NCI-H774 (cell line): Measurements from ENCODE around the gene WNK1.
"Not testable (repeated sequence)": the region's sequence is repeated elsewhere in the genome, so short reads cannot be mapped to it uniquely, and the experiment has no call there.

Experiments used
- DNase-seq: peaks from one replicate; lab custom pipeline; 2025; lab: John Stamatoyannopoulos, UW

WNK1 gene

DNA sequence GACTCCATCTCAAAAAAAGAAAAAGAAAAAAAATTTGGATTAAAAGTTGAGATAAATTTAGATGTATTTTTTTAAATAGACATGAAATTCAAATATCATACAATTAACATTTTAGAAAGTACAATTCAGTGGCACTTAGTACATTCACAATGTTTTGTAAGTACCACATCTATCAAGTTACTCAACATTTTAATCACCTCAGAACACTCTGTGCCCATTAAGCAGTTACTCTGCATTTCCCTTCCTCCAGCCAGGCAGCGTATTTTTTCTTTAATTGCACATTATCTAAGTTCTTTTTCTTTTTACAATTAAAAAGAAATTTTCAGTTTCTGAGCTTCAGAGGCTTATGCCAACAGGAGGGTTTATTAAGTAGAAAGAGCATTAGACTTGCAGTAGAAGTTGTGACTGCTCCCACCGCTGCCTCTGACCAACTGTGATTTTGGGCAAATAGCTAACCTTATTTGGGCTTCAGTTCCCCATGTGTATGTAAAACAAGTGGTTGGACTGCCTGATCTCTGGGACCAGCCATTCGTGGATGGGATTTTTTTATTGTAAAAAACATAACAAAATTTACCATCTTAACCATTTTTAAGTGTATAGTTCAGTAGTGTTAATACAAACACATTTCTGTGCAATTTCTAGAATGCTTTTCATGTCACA, 65.7 kb downstream of the WNK1 start:
- no peak for DNase-seq

DNA sequence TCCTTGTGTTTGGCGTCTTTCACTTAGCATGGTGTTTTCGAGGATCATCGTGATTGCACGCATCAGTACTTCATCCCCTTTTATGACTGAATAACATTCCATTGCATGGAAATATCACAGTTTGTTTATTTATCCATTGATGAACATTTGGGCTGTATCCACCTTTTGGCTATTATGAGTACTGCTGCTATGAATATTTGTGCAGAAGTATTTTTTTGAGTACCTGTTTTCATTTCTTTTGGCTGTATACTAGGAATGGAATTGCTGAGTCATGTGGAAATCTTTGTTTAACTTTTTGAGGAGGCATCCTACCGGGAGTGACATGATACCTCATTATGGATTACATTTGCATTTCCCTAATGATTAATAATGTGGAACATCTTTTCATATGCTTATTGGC, 66.4 kb downstream of the WNK1 start:
- DNase-seq: no peak

DNA sequence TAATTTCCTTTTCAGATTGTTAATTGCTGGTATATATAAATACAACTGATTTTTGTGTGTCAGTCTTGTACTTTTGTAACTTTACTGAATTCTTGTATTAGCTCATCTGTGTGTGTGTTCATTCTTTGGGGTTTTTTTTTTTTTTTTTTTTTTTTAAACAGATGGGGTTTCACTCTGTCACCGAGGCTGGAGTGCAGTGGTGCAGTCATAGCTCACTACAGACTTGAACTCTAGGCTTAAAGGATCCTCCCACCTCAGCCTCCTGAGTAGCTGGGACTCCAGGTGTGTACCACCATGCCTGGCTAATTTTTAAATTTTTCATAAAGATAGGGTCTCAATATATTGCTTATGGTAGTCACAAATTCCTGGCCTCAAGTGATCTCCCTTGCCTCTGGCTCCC, 68.0 kb downstream of the WNK1 start:
- DNase-seq: no peak

DNA sequence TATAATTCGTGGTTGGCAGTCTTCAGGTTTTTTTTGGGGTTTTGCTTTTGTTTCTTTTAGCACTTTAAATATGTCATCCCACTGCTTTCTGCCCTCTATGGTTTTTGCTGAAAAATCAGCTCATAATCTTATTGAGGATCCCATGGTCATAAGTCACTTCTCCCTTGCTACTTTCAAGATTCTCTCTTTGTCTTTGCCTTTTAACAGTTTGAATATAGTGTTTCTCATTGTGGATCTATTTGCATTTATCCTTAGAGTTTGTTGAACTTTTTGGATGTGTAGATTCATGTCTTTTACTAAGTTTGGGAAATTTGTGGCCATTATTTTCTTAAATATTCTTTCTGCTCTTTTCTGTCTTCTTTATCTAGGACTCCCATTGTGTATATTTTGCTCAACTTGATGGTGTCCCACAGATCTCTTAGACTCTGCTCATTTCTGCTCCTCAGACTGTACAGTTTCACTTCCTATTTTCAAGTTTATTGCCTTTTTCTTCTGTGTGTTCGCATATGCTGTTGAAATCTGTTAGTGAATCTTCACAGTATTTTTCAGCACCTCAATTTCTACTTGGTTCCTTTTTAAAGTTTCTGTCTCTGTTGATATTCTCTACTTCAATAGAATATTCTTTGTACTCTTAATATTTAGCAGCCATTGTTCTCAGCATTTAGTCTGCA, 70.8 kb downstream of the WNK1 start:
- no peak for DNase-seq

DNA sequence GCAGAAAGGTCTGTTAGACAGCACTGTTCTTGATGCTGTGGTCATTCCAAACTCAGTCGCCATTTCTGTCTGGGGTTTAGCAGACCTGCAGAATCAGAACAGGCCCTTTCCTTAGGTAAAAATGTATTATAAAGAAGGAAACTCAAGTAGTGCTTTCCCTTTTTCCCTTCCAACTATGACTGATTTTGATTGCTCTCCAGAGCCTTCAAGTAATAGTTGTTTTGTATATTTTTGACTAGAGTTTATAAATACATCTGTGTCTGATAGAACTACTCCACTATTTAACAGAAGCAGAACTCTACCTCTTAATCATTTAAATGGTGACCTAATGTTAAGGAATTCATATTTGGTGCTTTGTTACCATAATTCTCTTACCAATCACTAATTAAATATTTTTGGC, 74.0 kb downstream of the WNK1 start:
- DNase-seq: no peak

DNA sequence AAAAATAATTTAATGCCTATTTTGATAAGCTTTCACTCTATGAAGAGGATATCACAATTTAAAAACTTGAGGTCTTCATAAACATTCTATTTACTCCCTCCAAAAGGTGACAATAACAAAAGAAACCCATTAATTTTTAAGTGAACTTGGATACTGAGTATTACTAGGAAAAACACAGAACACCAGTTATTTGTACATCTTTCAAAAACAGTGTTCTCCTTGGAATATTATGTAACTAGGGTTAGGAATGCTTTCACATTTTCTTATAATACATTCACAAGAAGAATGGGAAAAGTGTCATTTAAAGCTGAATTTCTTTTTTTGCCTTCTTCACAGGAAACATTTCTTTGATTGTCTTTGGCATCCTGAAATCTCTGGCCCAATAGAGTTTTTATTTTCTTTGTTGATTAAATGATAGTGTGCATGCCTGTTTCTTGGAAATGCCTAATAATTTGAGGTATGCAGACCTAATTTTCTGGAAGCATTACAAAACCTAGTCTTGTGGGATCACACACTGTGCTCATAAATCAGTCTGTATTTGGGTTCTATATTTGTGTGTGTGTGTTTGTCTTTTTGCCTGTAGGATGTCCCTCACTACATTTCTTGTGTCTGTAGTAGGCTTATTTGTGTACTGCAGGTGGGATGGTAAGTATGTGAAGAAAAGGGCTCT, 76.5 kb downstream of the WNK1 start:
- no peak for DNase-seq

DNA sequence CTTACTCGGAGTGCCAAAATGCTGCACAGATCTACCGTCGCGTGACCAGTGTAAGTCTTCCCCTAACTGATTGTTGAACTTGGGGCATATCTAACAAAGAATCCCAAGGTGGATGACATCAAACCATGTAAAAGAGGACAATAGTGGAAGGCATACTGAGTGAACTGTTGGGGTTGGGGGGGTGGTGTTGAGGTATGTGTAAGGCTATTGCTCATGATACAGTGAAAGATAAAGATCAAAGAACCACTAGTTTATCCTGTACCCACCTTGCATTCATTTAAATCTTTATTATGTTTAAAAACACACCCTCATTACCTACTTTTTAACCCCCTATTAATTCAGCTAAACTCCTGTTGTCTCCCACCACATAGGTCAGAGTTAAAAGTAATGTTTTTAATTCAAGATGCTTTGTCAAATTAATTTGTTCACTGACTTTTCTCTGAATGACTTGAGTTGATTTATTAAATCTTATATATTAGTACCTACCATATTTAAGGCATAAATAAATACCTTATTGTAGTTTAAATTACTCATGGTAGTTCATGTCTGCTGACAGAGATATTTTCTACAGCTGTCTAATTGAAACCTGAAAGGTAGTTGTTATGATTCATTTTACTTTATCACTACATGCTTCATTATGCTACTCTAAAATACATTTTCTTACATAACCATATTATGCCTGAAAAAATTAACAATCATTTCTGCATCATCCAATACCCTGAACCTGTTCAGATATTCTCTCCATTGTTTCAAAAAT, 77.9 kb downstream of the WNK1 start:
- no peak for DNase-seq

DNA sequence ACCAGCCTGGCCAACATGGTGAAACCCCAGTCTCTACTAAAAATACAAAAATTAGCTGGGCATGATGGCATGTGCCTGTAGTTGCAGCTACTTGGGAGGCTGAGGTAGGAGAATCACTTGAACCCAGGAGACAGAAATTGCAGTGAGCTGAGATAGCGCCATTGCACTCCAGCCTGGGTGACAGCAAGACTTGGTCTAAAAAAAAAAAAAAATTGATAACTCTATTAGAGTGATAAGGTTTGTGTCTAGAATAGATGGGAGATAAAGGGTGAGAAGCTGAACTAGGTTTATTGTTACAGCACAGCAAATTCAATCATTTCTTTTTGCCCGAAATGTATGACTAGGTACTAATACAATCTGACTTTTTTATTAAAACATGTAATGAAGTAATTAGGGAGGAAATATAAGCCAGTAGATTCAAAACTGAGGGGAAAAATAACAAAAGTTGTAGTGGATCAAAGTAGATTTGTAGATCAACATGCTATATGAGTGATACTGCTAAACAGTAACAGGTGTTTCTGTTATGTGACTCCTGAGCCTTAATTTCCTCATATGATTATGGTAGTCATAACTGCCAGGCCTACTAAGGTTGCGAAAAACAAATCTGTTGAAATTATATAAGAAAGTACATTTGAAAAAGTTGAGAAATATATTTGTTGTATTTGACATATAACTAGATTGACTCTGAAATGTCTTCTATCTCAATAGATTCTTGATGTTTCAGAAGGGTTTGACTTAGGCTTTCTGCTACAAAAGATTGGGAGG, 83.6 kb downstream of the WNK1 start:
- DNase-seq: no peak

DNA sequence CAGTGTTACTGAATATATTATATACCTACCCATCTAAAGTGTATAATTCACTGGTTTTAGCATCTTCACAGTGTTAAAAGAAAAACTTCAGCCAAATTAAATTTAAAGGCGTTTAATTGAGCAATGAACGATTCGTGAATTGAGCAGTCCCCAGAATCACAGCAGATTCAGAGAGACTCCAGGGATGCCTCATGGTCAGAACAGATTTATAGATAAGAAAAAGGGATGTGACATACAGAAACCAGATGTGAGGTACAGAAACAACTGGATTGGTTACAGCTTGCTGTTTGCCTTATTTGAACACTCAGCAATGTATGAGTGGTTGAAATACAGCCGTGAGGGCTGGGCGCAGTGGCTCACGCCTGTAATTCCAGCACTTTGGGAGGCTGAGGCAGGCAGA, 84.6 kb downstream of the WNK1 start:
- DNase-seq: no peak

DNA sequence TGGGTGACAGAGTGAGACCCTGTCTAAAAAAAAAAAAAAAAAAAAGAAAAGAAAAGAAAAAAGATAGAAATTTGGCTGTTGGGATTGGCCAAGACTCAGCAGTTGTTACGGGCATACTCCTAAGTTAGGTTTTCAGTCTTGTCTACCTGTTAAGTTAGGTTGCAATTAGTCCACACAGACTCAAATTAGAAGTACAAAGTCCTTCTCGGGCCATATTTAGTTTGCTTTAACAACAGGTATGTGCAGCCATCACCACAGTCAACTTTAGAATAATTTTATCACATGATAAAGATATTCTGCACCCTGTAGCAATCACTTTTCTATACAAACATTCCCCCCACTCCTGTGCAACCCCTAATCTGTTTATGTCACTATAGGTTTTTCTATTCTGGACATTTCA, 85.2 kb downstream of the WNK1 start:
- no peak for DNase-seq

DNA sequence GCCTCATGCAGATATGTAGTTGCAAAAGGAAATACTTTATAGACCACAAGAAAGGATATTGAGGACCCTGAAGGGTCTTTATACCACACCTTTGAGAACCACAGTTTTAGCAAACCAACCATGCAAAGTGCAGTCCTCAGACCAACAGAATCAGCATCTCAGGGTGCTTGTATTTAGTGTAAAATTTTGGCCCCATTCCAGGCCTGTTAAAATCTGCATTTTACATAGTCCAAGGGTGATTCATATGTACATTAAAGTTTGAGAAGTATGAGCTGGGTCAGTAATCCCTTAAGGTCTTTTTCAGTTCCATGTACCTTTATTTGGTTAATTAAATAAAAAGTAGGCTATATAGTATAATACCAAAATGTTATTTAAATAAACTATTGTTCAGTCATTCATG, 91.2 kb downstream of the WNK1 start:
- DNase-seq: no peak

DNA sequence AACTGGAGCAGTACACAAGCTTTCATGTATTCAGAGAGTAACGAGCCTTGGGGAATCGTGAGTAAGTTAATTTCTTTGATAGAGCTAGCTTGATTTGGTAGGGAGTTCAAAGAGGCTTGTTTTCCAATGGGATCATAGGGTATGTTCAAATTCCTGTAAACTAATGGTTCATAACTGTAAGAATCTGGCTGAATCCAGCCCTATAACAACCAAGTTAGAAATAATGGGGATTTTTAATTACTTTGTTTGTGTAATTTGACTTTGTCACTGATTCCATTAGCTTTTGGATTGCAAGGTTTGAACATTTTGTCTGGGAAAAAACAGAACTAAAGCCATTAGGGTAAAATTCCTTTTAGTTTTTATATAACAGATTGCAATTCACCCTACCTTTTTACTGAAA, 94.0 kb downstream of the WNK1 start:
- no peak for DNase-seq

DNA sequence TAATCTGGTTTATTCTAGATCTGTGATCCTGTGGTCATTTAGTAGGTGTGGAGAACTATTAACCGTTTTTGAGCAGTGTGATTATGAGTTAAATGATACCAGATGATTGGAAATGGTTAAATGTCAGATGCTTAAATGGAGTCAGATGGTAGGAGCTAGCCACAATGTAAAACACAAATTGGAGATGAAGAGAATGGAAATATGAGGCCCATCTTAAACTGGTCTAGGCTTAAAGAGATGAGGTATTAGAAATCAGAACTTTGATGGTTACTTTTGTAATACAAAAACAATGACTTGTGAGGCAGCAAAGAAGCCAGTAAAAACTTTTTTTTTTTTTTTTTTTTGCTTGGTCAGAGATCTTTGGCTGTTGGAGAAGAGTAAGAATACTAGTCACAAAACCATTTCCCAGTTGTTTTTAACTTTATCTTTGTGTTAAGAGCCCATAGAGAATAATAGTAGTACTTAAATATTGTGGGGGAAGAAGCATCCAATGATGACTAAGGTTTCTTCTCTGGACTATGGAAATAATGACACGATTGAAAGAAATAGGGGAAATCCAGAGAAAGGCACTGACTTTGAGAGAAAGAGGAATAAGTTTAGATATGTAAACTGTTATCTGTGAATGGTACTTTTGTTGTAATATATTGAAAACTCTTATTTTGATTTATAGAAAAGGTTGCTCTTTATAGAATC, 95.9 kb downstream of the WNK1 start:
- no peak for DNase-seq

DNA sequence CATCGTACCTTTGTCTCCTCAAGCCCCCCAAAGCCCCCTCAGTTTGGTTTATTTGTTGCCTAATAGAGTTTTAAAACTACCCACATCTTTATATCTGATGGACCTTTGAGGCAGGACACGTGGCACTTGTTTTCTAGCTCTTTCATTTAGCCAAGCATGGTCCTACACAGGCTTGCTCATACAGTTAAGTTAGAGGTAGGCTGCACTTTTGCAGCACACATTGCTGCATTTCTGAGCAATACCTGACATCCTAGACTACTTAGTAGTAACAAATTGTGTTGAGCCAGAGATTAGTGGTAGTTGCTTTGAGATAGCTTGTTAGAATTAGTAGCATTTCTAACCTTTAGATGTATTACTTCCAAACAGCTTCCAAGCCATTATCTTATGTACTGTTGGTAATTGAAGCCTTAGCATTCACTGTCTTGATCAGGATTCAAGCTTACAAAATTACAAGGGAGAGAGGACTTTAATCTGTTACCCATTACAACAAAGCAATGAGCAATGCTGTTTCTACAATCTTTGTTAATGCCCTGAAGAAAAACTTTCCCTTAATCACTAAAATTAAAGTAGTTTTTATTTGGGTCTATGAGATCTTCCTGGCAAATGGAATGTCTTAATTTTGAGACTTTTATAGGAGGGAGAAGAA, 96.6 kb downstream of the WNK1 start:
- DNase-seq: no peak

DNA sequence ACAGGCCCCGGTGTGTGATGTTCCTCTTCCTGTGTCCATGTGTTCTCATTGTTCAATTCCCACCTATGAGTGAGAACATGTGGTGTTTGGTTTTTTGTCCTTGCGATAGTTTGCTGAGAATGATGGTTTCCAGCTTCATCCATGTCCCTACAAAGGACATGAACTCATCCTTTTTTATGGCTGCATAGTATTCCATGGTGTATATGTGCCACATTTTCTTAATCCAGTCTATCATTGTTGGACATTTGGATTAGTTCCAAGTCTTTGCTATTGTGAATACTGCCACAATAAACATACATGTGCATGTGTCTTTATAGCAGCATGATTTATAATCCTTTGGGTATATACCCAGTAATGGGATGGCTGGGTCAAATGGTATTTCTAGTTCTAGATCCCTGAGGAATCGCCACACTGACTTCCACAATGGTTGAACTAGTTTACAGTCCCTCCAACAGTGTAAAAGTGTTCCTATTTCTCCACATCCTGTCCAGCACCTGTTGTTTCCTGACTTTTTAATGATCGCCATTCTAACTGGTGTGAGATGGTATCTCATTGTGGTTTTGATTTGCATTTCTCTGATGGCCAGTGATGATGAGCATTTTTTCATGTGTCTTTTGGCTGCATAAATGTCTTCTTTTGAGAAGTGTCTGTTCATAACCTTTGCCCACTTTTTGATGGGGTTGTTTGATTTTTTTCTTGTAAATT, 97.5 kb downstream of the WNK1 start:
- DNase-seq: not testable (repeated sequence)

DNA sequence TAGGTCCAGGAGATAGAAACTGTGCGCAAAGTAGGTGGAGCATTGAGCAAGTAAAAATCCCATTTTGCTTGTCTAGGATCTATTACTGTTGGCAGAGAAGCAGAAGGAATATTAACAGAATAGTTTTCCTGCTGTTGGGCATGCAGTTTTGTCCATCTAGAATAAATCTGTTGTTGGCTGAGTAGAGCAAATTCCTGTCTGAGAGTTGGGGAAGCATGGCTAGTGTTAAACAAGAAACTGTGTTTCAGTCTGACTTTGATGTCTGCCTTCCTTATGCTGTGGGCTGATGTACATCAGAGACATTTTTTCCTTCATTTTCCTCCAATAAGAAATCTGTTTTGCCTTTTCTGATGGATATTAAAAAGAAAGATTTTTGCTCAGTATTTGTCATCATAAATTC, 99.0 kb downstream of the WNK1 start:
- no peak for DNase-seq

DNA sequence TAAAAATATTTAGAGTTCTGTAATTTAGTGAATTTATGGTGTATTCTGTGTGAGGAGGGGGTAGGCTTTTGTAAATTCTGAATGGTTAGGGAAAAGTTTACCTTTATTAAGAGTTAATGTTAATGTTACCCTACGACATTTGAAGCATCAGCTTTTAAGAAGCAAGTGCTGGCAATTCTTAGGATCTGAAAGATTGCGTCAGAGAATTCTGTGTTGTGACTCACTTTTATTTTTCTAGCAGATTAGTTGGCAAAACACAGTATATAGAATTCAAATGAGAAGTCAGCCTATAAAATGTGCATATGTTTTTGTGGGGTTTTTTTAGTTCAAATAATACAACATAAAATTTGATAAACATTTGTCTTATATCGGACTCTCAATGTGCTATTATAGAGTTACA, 99.5 kb downstream of the WNK1 start:
- DNase-seq: no peak

DNA sequence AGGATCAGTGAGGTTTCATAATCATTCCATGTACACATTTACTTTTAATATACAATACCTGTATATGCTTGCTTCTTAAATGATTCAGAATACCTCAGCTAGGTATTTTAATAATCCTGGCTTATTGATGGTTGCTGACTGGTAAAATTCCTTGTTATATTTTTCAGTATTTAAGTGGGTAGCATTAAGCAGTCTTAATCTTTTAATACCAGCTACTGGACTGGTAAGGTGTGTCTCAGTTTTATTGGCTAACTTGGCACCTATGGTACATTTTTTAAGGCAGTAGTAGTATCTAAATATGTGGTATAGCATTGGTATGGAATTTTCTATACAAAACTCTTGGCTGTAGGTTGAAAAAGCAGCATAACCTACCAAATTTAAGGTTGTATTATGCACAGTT, 100.5 kb downstream of the WNK1 start:
- DNase-seq: no peak

DNA sequence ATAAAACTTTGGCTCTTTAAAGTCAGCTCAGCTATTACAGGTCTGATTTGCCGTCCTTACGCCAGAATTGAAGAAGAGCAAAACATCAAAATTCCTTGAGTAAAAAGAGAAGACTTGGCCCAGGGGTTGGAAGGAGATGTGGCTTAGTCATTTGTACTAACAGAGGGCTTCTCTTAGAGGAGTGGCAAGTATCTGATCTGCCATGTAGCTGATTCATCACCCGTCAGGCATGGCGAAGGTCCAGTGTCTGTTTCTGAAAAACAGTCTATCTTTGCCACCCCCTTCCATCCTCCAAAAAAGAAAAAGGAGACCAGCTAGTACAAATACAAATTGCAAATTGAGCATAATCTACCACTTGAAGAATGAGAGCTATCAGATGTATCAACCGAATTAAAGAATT, 105.2 kb downstream of the WNK1 start:
- DNase-seq: no peak

DNA sequence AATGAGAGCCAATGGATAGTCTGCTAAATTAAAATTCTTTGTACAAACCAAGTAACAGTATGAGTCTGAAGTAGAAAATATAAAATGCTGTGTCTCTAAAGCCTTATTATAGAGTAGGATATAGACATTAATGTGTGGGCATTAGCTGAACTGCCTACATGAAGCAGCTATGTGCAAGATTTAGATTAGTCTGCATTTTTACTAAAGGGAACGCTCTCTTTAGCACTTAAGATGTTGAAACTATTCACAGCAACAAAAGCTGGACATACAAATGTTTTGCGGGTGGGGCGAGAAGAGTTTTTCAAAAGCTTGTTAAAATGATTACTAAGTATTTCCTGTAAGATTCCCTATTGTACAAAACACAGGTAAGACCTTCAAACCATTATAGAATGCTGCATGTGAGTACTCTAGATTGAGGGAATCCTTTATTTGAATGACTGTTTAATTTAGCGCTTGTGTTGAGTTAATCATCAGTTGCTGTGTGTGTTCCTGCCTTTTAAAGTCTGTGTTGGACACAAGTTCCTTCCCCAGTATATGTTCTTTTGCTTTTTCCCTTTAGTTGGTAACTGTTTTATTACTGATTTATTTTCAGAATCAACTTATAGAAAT, 110.0 kb downstream of the WNK1 start:
- DNase-seq: no peak
